GM19351 (cell line): ENCODE measurements around the gene KLF7.
A peak's percentile ranks its signal among the peaks of the same experiment; 100 is the strongest.

Experiments used
- ATAC-seq: cut with Tn5 transposase; IDR thresholded peaks from one replicate; pipeline ENCODE4 v1.9.1; 2021; ENCODE audit warnings: mild to moderate bottlenecking, moderate library complexity; ENCODE audit not compliant: unreplicated experiment

The KLF7 gene

GRCh38 chr2:207167099-207167923 is 1.6 kb upstream of the KLF7 start:
- ATAC-seq: no peak

GRCh38 chr2:207166349-207167098 is 776 bp upstream of the KLF7 start:
- ATAC-seq: peak; percentile 49

GRCh38 chr2:207166039-207166348 is 246 bp upstream of the KLF7 start:
- ATAC-seq: peak; percentile 91

- ATAC-seq: no peak
Observed at GRCh38 chr2:207164006-207164831, 1.5 kb downstream of the KLF7 start.

- no peak for ATAC-seq
Observed at GRCh38 chr2:207163756-207164005, 2.1 kb downstream of the KLF7 start.

- ATAC-seq: no peak
Observed at GRCh38 chr2:207163053-207163755, 2.5 kb downstream of the KLF7 start.

- ATAC-seq: no peak
Observed at GRCh38 chr2:207162316-207162715, 3.4 kb downstream of the KLF7 start.

GRCh38 chr2:207161247-207162123 is 4.3 kb downstream of the KLF7 start:
- ATAC-seq: no peak

- ATAC-seq: no peak
Observed at GRCh38 chr2:207160115-207160514, 5.6 kb downstream of the KLF7 start.

GRCh38 chr2:207159002-207159401 is 6.7 kb downstream of the KLF7 start:
- no peak for ATAC-seq

GRCh38 chr2:207157731-207158130 is 8.0 kb downstream of the KLF7 start:
- no peak for ATAC-seq

GRCh38 chr2:207157162-207157481 is 8.6 kb downstream of the KLF7 start:
- no peak for ATAC-seq

- ATAC-seq: peak; percentile 81
Observed at GRCh38 chr2:207156451-207157161, 9.1 kb downstream of the KLF7 start.

- ATAC-seq: no peak
Observed at GRCh38 chr2:207155516-207156444, 10.0 kb downstream of the KLF7 start.

GRCh38 chr2:207154556-207155510 is 10.9 kb downstream of the KLF7 start:
- no peak for ATAC-seq

- ATAC-seq: no peak
Observed at GRCh38 chr2:207153266-207153975, 12.3 kb downstream of the KLF7 start.

- no peak for ATAC-seq
Observed at GRCh38 chr2:207151048-207151447, 14.7 kb downstream of the KLF7 start.
